ENCODE results near the gene CENPK.
A peak's percentile ranks its signal among the peaks of the same experiment; 100 is the strongest.
"Not testable (repeated sequence)": the region's sequence is repeated elsewhere in the genome, so short reads cannot be mapped to it uniquely, and the experiment has no call there.

- TF ChIP-seq POLR2AphosphoS5 (IDR thresholded peaks at IDR 0.05; ENCODE audit: low read depth, low read length); SIN3A (IDR thresholded peaks at IDR 0.05; ENCODE audit: borderline replicate concordance, insufficient read depth, low read depth, low read length): not testable (repeated sequence)
- TF ChIP-seq CTCF (IDR thresholded peaks at IDR 0.05) = peak; percentile 39
Measured at GRCh38 chr5:65488038-65488687, 74.8 kb downstream of the CENPK start.

All from Panc1 (cell line).